ENCODE results near the gene SRGAP1. TPM values are rescaled to one million over a fixed set of nuclear protein-coding genes. Genes with fewer than 3 reads are reported as not detected.

Gene SRGAP1
- polyA plus RNA-seq, 2 donors = 1.4 to 3.2 TPM

DNA sequence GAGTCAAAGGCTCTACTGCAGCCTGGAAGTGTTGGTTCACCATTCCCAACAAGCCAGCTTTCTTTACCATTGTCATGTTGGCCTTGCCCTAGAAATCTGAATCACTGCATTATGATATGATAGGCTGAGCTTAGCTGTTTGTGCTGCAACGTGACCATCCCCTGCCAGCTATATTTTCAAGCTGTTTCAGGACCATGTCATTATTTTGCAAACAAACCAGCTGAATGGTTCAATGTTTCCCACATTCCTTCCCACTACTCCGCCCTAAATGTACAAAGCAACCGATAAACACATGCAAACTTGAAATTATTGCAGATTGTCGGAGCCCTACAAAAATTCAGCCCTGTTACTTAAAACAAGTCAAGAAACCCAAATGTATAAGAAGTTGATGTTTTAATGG is 241.5 kb downstream of the SRGAP1 start:
- H3K36me3 ChIP-seq (ENCODE audit: control insufficient read depth in 2 of 2, insufficient read depth in 2 of 2, low read length in 1 of 2) = no peaks in the 10 kb centered on the region
- H3K4me3 ChIP-seq (ENCODE audit: low read depth in 1 of 2, low read length in 2 of 2) = no peak overlapping the region
- H3K27me3 ChIP-seq (ENCODE audit: control insufficient read depth in 1 of 2, insufficient read depth in 2 of 2, low read length in 2 of 2) = no peaks in the 10 kb centered on the region
- no peaks in the 10 kb centered on the region for H3K9me3 ChIP-seq (ENCODE audit: control insufficient read depth in 2 of 2, insufficient read depth in 1 of 2, low read depth in 1 of 2, low read length in 1 of 2)
- H3K4me1 ChIP-seq (ENCODE audit: control insufficient read depth in 2 of 2, insufficient read depth in 2 of 2, low read length in 1 of 2) = peaks cover 4 to 10% of the 10 kb centered on the region in 2 donors
- 68 to 71% methylated on average over 4 of the region's 4 CpGs for WGBS, 2 donors
- no peak overlapping the region for H3K27ac ChIP-seq (ENCODE audit: low read depth in 2 of 2, low read length in 1 of 2)

DNA sequence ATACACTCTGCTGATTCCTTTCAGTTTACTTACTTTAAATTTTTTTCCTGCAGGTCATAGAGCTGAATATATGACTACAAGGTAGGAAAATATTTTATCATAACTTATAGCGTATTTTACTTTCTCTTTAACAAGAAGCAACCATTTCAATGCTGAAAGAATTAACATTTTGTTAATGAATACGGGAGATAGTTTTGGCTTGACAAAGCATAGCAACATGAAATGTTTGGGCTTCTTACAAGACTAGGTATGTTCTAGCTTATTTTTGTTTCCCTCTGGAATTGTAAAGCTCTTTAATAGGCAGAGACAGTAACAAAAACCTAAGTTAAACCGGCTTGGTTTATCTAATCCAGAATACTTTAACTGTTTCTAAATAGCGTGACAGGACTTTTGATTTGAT is 242.4 kb downstream of the SRGAP1 start:
- WGBS, 2 donors = 62 to 66% methylated on average over 4 of the region's 4 CpGs

DNA sequence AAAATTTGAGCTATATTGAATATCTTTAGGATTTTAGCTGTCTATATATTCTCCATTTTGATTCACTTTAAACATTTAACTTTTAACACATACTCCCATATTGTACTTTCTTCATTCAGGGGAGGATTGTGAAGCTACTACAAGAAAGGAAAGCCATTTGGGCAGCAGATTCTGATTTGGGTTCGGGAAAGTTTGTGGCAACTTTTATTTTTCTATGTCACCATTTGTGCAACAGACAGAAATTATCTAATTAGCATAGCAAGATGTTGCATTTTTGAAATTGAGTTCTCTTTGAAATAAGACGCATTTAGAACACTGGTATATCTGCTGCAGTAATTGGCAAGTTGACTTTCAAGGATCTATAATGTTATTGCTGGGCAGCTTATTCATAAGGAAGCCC is 243.3 kb downstream of the SRGAP1 start:
- Histone ChIP-seq H3K36me3 (ENCODE audit: control insufficient read depth in 2 of 2, insufficient read depth in 2 of 2, low read length in 1 of 2) (no peaks in the 10 kb centered on the region), H3K4me1 (ENCODE audit: control insufficient read depth in 2 of 2, insufficient read depth in 2 of 2, low read length in 1 of 2) (peaks cover under 1 to 9% of the 10 kb centered on the region in 2 donors), H3K27me3 (ENCODE audit: control insufficient read depth in 1 of 2, insufficient read depth in 2 of 2, low read length in 2 of 2) (no peaks in the 10 kb centered on the region), H3K4me3 (ENCODE audit: low read depth in 1 of 2, low read length in 2 of 2) (no peak overlapping the region), H3K27ac (ENCODE audit: low read depth in 2 of 2, low read length in 1 of 2) (no peak overlapping the region), H3K9me3 (ENCODE audit: control insufficient read depth in 2 of 2, insufficient read depth in 1 of 2, low read depth in 1 of 2, low read length in 1 of 2) (no peaks in the 10 kb centered on the region)
- WGBS, 2 donors = 52 to 87% methylated on average over 2 of the region's 2 CpGs

More for the DNA sequence above, 242.4 kb downstream of the SRGAP1 start:
- Histone ChIP-seq H3K27me3 (ENCODE audit: control insufficient read depth in 1 of 2, insufficient read depth in 2 of 2, low read length in 2 of 2) (no peaks in the 10 kb centered on the region), H3K36me3 (ENCODE audit: control insufficient read depth in 2 of 2, insufficient read depth in 2 of 2, low read length in 1 of 2) (no peaks in the 10 kb centered on the region), H3K4me1 (ENCODE audit: control insufficient read depth in 2 of 2, insufficient read depth in 2 of 2, low read length in 1 of 2) (peaks cover 4 to 10% of the 10 kb centered on the region in 2 donors), H3K27ac (ENCODE audit: low read depth in 2 of 2, low read length in 1 of 2) (no peak overlapping the region), H3K9me3 (ENCODE audit: control insufficient read depth in 2 of 2, insufficient read depth in 1 of 2, low read depth in 1 of 2, low read length in 1 of 2) (no peaks in the 10 kb centered on the region), H3K4me3 (ENCODE audit: low read depth in 1 of 2, low read length in 2 of 2) (no peak overlapping the region)

DNA sequence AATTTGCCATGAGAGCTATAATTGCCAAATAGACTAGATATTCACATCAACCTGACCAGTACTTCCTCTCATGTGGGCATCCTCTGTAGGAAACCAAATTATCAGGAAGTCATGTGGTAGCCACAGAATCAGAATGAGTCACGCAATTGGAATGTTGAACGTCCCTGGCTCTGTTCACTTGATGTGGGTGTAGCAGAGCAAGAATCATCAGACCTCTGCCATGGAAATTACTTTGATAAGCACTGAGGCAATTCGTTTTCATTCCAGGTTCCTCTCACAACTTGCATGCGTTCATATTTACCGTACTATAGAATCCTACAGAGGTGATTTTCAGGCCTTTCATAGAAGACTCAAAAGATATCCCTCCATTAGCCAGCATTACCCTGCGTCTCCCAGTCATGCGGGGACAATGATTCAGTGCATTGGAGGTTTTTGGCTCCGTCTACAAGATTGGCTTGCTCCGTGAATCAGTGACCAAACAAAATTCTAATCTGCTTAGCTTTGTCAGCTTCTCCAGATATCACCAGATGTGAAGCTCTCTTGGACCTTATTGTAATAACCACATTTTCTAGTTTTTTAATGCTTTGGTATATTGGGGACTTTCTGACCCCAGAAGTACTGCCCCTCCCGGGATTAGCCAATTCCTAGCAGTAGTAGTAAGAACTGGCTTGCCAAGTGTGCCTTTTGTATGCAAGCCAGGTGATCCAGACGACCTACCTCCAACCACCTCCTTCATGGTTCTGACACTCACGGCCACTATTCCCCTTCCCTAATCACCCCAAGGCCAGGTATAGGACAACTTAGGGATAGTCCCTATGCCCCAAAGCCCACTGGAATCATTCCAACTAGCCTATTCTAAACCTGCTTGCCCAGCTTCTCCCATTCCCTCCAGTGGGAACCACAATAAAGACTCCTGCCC is 244.2 kb downstream of the SRGAP1 start:
- H3K27ac ChIP-seq (ENCODE audit: low read depth in 2 of 2, low read length in 1 of 2) = peak overlapping the region; percentile 79 to 85
- H3K4me1 ChIP-seq (ENCODE audit: control insufficient read depth in 2 of 2, insufficient read depth in 2 of 2, low read length in 1 of 2) = peaks cover 0 to 7% of the 10 kb centered on the region in 2 donors
- H3K4me3 ChIP-seq (ENCODE audit: low read depth in 1 of 2, low read length in 2 of 2) = no peak overlapping the region
- 19 to 26% methylated on average over 12 of the region's 12 CpGs for WGBS, 2 donors
- H3K27me3 ChIP-seq (ENCODE audit: control insufficient read depth in 1 of 2, insufficient read depth in 2 of 2, low read length in 2 of 2) = no peaks in the 10 kb centered on the region
- H3K36me3 ChIP-seq (ENCODE audit: control insufficient read depth in 2 of 2, insufficient read depth in 2 of 2, low read length in 1 of 2) = no peaks in the 10 kb centered on the region
- H3K9me3 ChIP-seq (ENCODE audit: control insufficient read depth in 2 of 2, insufficient read depth in 1 of 2, low read depth in 1 of 2, low read length in 1 of 2) = no peaks in the 10 kb centered on the region

DNA sequence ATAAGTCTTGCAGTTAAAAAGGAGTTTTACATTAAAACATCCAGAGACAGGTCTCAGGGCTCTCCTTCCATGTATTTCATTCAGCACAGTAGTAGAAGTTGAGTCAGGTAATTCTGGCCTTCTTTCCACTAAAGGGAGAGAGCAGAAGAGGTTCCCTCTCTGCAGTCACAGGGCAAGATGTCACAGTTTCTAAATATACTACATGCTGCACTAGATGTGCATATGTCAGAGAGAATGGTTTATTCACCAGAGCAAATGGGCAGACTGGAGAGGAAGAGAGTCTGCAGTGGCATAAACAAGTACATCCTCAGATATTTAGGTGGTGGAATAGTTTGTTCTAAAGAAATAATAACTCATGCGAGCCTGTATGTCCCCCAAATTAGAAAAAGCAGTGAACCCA is 245.5 kb downstream of the SRGAP1 start:
- H3K27me3 ChIP-seq (ENCODE audit: control insufficient read depth in 1 of 2, insufficient read depth in 2 of 2, low read length in 2 of 2) = no peaks in the 10 kb centered on the region
- H3K4me1 ChIP-seq (ENCODE audit: control insufficient read depth in 2 of 2, insufficient read depth in 2 of 2, low read length in 1 of 2) = peaks cover 0 to 7% of the 10 kb centered on the region in 2 donors
- H3K4me3 ChIP-seq (ENCODE audit: low read depth in 1 of 2, low read length in 2 of 2) = no peak overlapping the region
- H3K9me3 ChIP-seq (ENCODE audit: control insufficient read depth in 2 of 2, insufficient read depth in 1 of 2, low read depth in 1 of 2, low read length in 1 of 2) = no peaks in the 10 kb centered on the region
- no peak overlapping the region for H3K27ac ChIP-seq (ENCODE audit: low read depth in 2 of 2, low read length in 1 of 2)
- no peaks in the 10 kb centered on the region for H3K36me3 ChIP-seq (ENCODE audit: control insufficient read depth in 2 of 2, insufficient read depth in 2 of 2, low read length in 1 of 2)
- 94 to 97% methylated on average over 1 of the region's 1 CpG for WGBS, 2 donors

DNA sequence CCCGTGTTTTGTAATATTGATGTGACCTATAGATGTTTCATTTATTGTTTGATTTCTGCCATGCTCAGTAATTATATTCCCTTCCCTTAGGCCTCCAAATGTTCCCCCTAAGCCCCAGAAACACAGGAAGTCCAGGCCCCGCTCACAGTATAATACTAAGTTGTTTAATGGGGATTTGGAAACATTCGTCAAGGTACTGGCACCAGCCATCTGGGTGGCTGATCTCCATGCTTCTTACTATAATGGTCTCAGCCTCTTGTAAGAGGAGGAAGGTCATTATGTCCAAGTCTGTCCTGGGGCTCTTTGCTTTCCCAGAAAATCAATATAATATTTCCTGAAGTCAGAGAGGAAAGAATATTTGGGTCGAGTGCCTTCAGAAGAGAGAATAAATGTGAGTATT is 246.7 kb downstream of the SRGAP1 start:
- Histone ChIP-seq H3K4me3 (ENCODE audit: low read depth in 1 of 2, low read length in 2 of 2) (no peak overlapping the region), H3K36me3 (ENCODE audit: control insufficient read depth in 2 of 2, insufficient read depth in 2 of 2, low read length in 1 of 2) (no peaks in the 10 kb centered on the region), H3K9me3 (ENCODE audit: control insufficient read depth in 2 of 2, insufficient read depth in 1 of 2, low read depth in 1 of 2, low read length in 1 of 2) (no peaks in the 10 kb centered on the region), H3K27ac (ENCODE audit: low read depth in 2 of 2, low read length in 1 of 2) (no peak overlapping the region), H3K27me3 (ENCODE audit: control insufficient read depth in 1 of 2, insufficient read depth in 2 of 2, low read length in 2 of 2) (no peaks in the 10 kb centered on the region), H3K4me1 (ENCODE audit: control insufficient read depth in 2 of 2, insufficient read depth in 2 of 2, low read length in 1 of 2) (peaks cover 0 to 4% of the 10 kb centered on the region in 2 donors)
- 68 to 86% methylated on average over 4 of the region's 4 CpGs for WGBS, 2 donors

DNA sequence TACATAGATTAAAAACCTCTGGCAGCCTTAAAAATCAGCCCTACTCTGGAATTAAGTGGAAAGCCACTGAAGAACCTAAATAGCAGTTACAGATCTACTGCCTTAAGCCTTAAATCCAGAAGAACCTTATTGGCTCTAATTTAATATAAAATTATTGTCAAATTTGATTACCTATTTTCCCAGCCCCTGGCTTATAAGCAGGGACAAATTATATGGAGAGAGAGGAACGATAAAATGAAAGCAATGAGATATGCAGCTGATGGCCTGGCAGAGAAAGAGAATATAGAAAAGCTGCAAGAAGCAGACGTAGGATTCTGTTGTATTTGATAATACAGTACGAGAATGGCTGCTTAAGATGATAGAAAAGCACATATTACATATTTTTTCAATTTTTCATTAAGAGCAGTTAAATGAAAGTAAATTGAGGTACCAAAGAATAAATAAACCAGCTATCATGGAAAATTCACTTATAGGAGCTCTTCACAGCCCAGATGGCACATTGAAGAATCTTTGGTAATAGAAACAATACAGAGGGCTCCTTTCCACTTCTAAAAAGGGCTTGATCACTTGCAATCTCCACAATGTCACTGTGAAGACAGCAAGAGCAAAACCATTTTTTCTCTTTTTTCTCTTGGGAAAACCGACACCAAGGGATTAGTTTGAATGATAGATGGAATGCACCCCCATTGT is 248.2 kb downstream of the SRGAP1 start:
- no peaks in the 10 kb centered on the region for H3K9me3 ChIP-seq (ENCODE audit: control insufficient read depth in 2 of 2, insufficient read depth in 1 of 2, low read depth in 1 of 2, low read length in 1 of 2)
- WGBS, 2 donors = 81 to 83% methylated on average over 4 of the region's 4 CpGs
- peaks cover 0 to 4% of the 10 kb centered on the region in 2 donors for H3K4me1 ChIP-seq (ENCODE audit: control insufficient read depth in 2 of 2, insufficient read depth in 2 of 2, low read length in 1 of 2)
- H3K27me3 ChIP-seq (ENCODE audit: control insufficient read depth in 1 of 2, insufficient read depth in 2 of 2, low read length in 2 of 2) = no peaks in the 10 kb centered on the region
- no peak overlapping the region for H3K27ac ChIP-seq (ENCODE audit: low read depth in 2 of 2, low read length in 1 of 2)
- no peak overlapping the region for H3K4me3 ChIP-seq (ENCODE audit: low read depth in 1 of 2, low read length in 2 of 2)
- H3K36me3 ChIP-seq (ENCODE audit: control insufficient read depth in 2 of 2, insufficient read depth in 2 of 2, low read length in 1 of 2) = no peaks in the 10 kb centered on the region

DNA sequence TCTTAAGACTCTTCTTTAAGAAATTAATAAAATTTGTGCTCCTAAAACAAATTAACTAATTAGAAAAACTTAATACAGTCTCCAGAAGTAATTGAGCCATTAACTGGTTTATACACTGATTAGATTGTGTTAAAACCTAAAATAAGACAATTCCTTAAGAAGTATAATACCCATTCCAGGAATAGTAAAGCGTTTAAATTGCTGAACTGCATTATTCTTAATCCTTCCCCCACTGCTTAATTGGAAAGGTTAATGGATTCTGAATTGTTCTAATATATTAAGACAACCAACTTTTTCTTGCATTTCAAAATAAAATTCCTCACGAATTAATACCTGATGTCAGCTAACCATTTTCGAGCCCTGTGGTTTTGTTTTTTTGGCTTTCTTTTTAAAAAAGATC is 249.2 kb downstream of the SRGAP1 start:
- WGBS, 2 donors = 89% methylated on average over 3 of the region's 3 CpGs
- Histone ChIP-seq H3K27ac (ENCODE audit: low read depth in 2 of 2, low read length in 1 of 2) (no peak overlapping the region), H3K4me1 (ENCODE audit: control insufficient read depth in 2 of 2, insufficient read depth in 2 of 2, low read length in 1 of 2) (peaks cover 0 to 4% of the 10 kb centered on the region in 2 donors)

DNA sequence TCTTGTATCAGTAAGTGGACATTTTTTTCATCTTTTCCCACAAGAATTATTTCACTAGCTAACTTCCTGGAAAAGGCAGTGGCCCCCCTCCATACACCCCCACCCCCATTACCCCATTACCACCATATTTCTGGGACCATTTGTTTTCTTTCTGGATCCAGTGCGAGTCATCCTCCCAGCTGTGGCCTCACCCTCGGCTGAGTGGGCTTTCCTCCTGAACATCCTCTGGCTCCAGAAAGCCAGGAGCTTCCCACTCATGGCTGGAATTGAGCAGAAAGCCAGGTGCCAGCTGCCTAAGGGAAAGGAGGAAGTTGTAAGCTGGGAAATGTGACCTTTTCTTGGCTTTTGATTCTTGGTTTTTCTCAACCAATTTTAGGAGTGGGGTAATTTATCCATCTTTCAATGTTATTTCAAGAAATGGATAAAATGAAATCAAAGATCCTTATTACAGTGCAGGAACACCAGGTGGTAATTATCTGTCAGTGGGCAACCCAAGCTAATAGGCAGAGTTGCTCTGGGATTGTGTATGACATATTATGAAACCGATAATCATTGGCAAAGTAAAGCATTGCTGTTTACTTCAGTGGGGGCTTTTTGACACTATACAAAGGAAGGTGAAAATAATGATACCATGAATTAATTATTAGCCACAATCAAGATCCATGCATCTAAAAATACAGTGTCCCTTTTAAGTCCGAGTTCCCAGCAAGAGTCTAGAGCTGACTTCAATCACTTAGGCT is 253.0 kb downstream of the SRGAP1 start:
- no peaks in the 10 kb centered on the region for H3K36me3 ChIP-seq (ENCODE audit: control insufficient read depth in 2 of 2, insufficient read depth in 2 of 2, low read length in 1 of 2)
- WGBS, 2 donors = 62 to 65% methylated on average over 4 of the region's 4 CpGs
- no peak overlapping the region for H3K4me3 ChIP-seq (ENCODE audit: low read depth in 1 of 2, low read length in 2 of 2)
- no peaks in the 10 kb centered on the region for H3K27me3 ChIP-seq (ENCODE audit: control insufficient read depth in 1 of 2, insufficient read depth in 2 of 2, low read length in 2 of 2)
- H3K27ac ChIP-seq (ENCODE audit: low read depth in 2 of 2, low read length in 1 of 2) = peak overlapping the region in 1 of 2 donors; percentile 22
- H3K9me3 ChIP-seq (ENCODE audit: control insufficient read depth in 2 of 2, insufficient read depth in 1 of 2, low read depth in 1 of 2, low read length in 1 of 2) = no peaks in the 10 kb centered on the region
- no peaks in the 10 kb centered on the region for H3K4me1 ChIP-seq (ENCODE audit: control insufficient read depth in 2 of 2, insufficient read depth in 2 of 2, low read length in 1 of 2)

More for the DNA sequence above, 249.2 kb downstream of the SRGAP1 start:
- Histone ChIP-seq H3K36me3 (ENCODE audit: control insufficient read depth in 2 of 2, insufficient read depth in 2 of 2, low read length in 1 of 2) (no peaks in the 10 kb centered on the region), H3K4me3 (ENCODE audit: low read depth in 1 of 2, low read length in 2 of 2) (no peak overlapping the region), H3K9me3 (ENCODE audit: control insufficient read depth in 2 of 2, insufficient read depth in 1 of 2, low read depth in 1 of 2, low read length in 1 of 2) (no peaks in the 10 kb centered on the region), H3K27me3 (ENCODE audit: control insufficient read depth in 1 of 2, insufficient read depth in 2 of 2, low read length in 2 of 2) (no peaks in the 10 kb centered on the region)

Measured in esophagus (tissue), 2 donors.